ENCODE measurements around the gene DNLZ.

DNA sequence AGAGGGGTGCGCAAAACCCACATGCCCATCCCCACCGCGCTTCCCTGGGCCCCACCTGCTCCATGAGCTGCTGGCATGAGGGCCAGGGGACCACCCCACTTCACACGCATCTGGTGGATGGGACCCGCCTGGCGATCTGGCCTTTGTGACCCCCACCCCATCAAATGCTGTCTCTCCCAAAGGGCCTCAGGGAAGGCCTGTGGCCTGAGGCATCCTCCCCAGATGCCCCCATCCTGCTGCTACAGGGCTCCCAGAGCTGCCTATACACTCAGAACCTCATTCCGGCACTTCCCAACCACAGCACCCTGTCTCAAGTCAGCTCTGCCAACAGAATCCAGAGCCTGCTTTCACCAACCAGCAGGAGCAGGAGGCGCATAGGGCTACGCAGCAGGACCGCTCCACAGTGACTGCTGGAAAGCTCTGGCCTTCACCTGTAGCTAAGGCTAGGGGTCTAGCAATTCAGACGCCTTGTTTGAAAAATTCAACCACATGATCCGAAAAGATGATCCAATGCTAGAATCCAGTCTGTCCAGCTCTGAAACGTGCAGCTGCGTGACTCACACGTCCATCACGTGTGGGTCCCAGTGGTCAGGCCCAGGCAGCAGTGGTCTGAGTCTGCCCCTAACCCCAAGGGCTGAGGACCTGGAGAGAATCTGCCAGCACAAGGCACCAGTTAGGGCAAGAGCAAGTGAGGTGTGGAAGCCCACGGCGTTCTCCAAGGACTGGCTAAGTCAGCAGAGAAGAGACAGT lies 37.8 kb upstream of the DNLZ start:
- TF ChIP-seq SPI1 (IDR thresholded peaks at IDR 0.05; ENCODE audit: low read depth, low read length) = no peak
- no peak for TF ChIP-seq TAF1 (IDR thresholded peaks at IDR 0.05; ENCODE audit: low read depth, low read length)

Data from GM12891 (cell line).